Testis (tissue), 3 donors: Measurements from ENCODE around the gene SEMA3F. TPM values are rescaled to one million over a fixed set of nuclear protein-coding genes. Genes with fewer than 3 reads are reported as not detected.
A peak's percentile ranks its signal among the peaks of the same experiment; 100 is the strongest.

Experiments
- DNase-seq: peaks from one replicate; pipeline ENCODE4 v3.0.0-alpha.2; 2019
- H3K27ac ChIP-seq, 2 donors: fragments of 200-600 bp; sonication (generic); one replicate each; pipeline ENCODE4 v1.5.1; 2019
- H3K27me3 ChIP-seq: fragments of 200-600 bp; sonication (generic); one replicate; pipeline ENCODE4 v1.5.1; 2019
- H3K36me3 ChIP-seq: fragments of 200-600 bp; sonication (generic); one replicate; pipeline ENCODE4 v1.5.1; 2017; ENCODE audit warnings: low read depth; ENCODE audit errors: missing control alignments
- H3K4me1 ChIP-seq: fragments of 200-600 bp; sonication (generic); one replicate; pipeline ENCODE4 v1.5.1; 2019
- H3K4me3 ChIP-seq, 2 donors: fragments of 200-600 bp; sonication (generic); one replicate each; pipeline ENCODE4 v1.5.1; 2017 to 2019
- H3K9me3 ChIP-seq: fragments of 200-600 bp; sonication (generic); one replicate; pipeline ENCODE4 v1.5.1; 2017
- POLR2A ChIP-seq: fragments of 450-650 bp; IDR thresholded peaks from one replicate; pipeline ENCODE4 v1.6.1; 2017; ENCODE audit warnings: antibody characterized with exemption, mild to moderate bottlenecking, moderate library complexity
- WGBS, 2 donors: methylation state at CpG; one replicate each; pipeline ENCODE4 v1.1.5; 2018; 5-methylcytosine and 5-hydroxymethylcytosine counted together
- intact Hi-C: fragments of 100-400 bp; cut with DNase I; formaldehyde crosslinking; loops from one replicate; pipeline ENCODE4 v1.15.1; 2023; ENCODE audit warnings: low total_unique reads
- polyA plus RNA-seq: library from polyadenylated mRNA; stranded (reverse); fragments of 350-450 nt; fragmentation: Illumina TruSeq; extraction: RNeasy Lipid Tissue Mini Kit (QIAGEN cat#74804); gene quantifications from one replicate; pipeline ENCODE4 v1.2.3, GENCODE V29; 2014; ENCODE audit warnings: low read depth, low replicate concordance; ENCODE audit not compliant: insufficient read depth
- total RNA-seq, 2 donors: library from RNA; depleted of rRNA; stranded (reverse); fragments of >200 nt; gene quantifications; one replicate each; pipeline ENCODE4 v1.2.3, GENCODE V29; 2016
- TF ChIP-seq, protein P1 (sequence below), 3 experiments: fragments of 450-650 bp in 2 of 3; fragments of 200-600 bp in 1 of 3; sonication (generic) in 1 of 3; IDR thresholded peaks; one replicate each; pipeline ENCODE4 v1.5.1; 2016 to 2019; ENCODE audit warnings: antibody characterized with exemption in 3 of 3, mild to moderate bottlenecking in 2 of 3, moderate library complexity in 1 of 3

SEMA3F gene
- total and polyA plus RNA-seq, 3 donors from 2014 or later: 6.9 to 8.3 (median 7.5) TPM

DNA sequence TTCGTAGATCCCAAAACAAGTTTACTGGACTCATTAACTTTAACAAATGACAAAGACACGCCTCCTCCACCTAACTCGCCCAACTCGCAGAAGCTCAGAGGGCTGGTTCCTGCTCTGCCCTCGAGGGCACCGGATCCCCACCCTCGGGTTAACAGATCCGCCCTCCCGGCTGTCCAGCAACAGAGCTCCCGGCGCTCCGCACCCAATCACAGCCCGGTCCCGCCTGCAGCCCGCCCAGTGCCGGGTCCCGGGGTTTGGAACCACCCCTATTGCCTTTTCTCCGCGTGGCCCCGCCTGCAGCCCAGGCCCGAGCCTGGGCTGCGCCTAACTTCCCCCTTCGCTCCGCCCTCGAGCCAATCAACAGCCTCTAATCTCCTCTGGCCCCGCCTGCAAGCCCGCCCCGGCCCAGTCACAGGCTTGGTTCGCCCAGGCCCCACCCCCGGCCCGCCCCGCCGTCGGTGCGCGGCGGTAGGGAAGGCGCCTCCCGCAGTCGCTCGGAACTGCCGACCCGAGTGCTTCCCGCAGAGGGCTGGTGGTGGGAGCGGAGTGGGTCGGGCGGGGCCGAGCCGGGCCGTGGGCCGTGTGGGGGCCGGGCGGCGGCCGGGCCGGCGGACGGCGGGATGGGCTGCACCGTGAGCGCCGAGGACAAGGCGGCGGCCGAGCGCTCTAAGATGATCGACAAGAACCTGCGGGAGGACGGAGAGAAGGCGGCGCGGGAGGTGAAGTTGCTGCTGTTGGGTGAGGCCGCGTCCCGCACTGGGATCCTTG lies 80.8 kb downstream of the SEMA3F start, which contains the start of gene GNAI2:
Gene GNAI2 (plus strand): TSS at position 489 of the 768 bp plus-strand sequence. CDS start 132 bp downstream, at position 621.
- intact Hi-C loops: no loop called here
- no peaks in the 10 kb centered on the region for H3K9me3 ChIP-seq
- peak; percentile 99 for DNase-seq
- peak; percentile 90 for TF ChIP-seq POLR2A
- TF ChIP-seq, protein P1, sequence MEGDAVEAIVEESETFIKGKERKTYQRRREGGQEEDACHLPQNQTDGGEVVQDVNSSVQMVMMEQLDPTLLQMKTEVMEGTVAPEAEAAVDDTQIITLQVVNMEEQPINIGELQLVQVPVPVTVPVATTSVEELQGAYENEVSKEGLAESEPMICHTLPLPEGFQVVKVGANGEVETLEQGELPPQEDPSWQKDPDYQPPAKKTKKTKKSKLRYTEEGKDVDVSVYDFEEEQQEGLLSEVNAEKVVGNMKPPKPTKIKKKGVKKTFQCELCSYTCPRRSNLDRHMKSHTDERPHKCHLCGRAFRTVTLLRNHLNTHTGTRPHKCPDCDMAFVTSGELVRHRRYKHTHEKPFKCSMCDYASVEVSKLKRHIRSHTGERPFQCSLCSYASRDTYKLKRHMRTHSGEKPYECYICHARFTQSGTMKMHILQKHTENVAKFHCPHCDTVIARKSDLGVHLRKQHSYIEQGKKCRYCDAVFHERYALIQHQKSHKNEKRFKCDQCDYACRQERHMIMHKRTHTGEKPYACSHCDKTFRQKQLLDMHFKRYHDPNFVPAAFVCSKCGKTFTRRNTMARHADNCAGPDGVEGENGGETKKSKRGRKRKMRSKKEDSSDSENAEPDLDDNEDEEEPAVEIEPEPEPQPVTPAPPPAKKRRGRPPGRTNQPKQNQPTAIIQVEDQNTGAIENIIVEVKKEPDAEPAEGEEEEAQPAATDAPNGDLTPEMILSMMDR (IDR thresholded peaks at IDR 0.05): peak in 1 of 3 experiments; percentile 12
- no peaks in the 10 kb centered on the region for H3K27me3 ChIP-seq
- peak within 1 kb of the TSS; percentile 81 to 89 for H3K27ac ChIP-seq
- H3K4me3 ChIP-seq: peak within 1 kb of the TSS; percentile 84 to 86
- H3K36me3 ChIP-seq: no peaks in the 10 kb centered on the region
- peaks cover 19% of the 10 kb centered on the region for H3K4me1 ChIP-seq
- 0 to 1% methylated on average over 22 to 55 of the region's 75 CpGs for WGBS, 2 donors

DNA sequence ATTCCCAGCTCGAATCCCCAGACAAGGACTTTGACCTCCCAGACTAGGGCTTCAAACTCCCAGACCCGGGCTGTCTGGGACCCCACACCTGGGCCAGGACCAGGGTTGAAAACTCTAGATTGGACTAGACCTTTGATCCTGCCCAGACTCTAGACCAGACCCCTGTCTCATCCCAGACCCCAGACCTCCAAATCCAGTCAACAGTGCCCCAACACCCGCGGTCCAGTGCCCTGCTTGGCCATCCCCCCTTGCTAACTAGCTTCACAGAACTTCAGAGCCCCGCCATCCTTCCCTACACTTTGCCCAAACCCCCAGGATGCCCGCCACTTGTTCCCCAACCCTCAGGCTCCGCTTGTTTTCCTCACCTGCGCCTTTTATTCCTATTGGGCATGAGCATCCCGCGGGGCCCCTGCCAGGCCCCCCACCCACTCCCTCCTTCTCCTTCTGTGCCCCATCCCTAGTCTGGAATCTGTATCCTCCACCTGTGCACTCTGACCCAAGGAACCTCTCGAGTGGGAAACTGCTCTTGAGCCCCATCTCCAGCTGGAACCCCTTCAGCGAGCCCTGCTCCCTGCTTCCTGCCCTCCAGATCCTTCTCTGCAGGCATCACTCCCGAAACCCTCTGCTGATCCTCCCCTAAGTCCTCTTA lies 81.5 kb downstream of the SEMA3F start:
- no peaks in the 10 kb centered on the region for H3K9me3 ChIP-seq
- 0 to 2% methylated on average over 13 of the region's 13 CpGs for WGBS, 2 donors
- intact Hi-C loops: no loop called here
- peak overlapping the region; percentile 84 to 86 for H3K4me3 ChIP-seq
- H3K4me1 ChIP-seq: peaks cover 26% of the 10 kb centered on the region
- no peak for TF ChIP-seq POLR2A
- TF ChIP-seq, protein P1 (IDR thresholded peaks at IDR 0.05): no peak
- no peaks in the 10 kb centered on the region for H3K27me3 ChIP-seq
- no peak for DNase-seq
- H3K36me3 ChIP-seq: no peaks in the 10 kb centered on the region
- peak overlapping the region; percentile 81 to 89 for H3K27ac ChIP-seq

DNA sequence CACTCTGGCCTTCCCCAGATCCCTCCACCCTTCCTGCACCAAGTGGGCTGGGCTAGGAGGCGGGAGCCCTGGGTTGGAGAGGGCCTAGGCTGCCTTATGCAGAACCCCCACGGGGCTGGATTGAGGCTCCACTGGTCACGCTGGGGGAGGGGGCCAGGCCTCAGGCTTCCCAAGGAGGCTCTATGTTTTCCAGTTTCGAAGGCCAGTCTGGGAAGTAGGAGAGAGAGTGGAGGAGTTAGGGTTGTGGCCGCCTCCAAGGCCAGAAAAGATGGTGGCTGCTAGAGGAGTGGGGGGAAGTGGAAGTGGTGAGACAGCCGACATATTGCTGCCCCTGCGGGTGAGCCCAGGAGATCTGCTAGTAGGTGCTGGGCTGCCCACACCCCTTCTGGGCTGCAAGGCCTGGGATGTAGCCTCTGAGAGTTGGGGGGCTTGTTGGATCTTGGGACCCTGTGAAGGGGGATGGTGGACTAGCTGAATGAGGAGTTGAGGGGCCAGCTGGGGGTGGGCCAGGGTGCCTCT lies 82.1 kb downstream of the SEMA3F start:
- Histone ChIP-seq H3K27me3 (no peaks in the 10 kb centered on the region), H3K36me3 (no peaks in the 10 kb centered on the region), H3K9me3 (no peaks in the 10 kb centered on the region), H3K4me1 (peaks cover 30% of the 10 kb centered on the region), H3K4me3 (peak overlapping the region; percentile 84 to 86), H3K27ac (peak overlapping the region; percentile 81 to 89)
- WGBS, 2 donors: 0 to 3% methylated on average over 4 to 7 of the region's 7 CpGs
- intact Hi-C loops: no loop called here
- no peak for DNase-seq
- TF ChIP-seq, protein P1 (IDR thresholded peaks at IDR 0.05): no peak
- no peak for TF ChIP-seq POLR2A

DNA sequence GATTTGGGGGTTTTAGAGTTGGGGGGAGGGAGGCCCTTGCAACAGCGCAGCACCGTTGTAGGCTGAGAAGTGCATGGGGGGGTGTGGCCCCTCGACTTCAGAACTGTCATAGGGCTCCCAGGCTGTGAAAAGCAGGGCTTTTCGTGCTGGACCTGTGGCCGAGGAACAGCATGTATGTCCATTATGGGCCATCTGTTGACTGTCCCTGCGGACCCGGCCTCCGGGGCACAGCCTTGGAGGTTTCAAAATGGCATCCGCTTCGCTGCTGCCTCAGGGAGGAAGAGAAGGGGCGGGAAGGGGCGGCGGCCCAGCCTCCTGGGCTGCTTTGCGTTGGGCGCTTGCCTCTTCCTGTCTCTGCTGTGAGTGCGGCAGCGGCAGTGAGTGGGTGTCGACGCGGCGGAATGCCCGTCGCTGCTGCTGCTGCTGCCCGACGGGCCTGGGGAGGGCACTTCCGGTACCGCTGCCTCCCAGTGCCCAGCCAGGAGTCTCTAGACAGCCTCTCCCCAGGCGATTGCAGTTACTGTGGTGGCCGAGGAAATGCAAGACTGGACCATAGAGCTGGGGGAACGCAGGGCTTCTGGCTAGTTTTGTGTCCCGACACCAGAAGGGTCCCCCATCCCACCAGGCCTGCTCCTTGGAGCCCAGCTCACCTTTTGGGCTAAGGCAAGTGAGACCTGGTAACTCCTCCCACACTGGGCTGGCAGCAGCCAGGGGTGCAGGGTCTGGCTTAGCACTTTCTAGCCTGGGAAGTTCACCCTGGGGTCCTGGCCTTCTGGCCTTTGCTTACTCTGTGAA lies 82.8 kb downstream of the SEMA3F start:
- Histone ChIP-seq H3K4me3 (peak overlapping the region; percentile 84 to 86), H3K27me3 (no peaks in the 10 kb centered on the region), H3K4me1 (peaks cover 36% of the 10 kb centered on the region), H3K27ac (peak overlapping the region; percentile 81 to 89), H3K36me3 (no peaks in the 10 kb centered on the region), H3K9me3 (no peaks in the 10 kb centered on the region)
- DNase-seq: peak; percentile 91
- TF ChIP-seq, protein P1 (IDR thresholded peaks at IDR 0.05): no peak
- TF ChIP-seq POLR2A: no peak
- intact Hi-C loops: no loop called here
- WGBS, 2 donors: 0% methylated on average over 16 to 26 of the region's 31 CpGs
